HepG2 (cell line): ENCODE results near the gene PRRC1. TPM values are rescaled to one million over a fixed set of nuclear protein-coding genes. Genes with fewer than 3 reads are reported as not detected.
A peak's percentile ranks its signal among the peaks of the same experiment; 100 is the strongest.

ENCODE experiments used
- ATAC-seq: fragments of 200-7000 bp; cut with Tn5 transposase; 3 replicates; pipeline ENCODE4 v1.9.1; 2020; ENCODE audit warnings: mild to moderate bottlenecking, moderate library complexity
- BruUV-seq: library from RNA; stranded (reverse); fragments of 400-500 nt; replicated peaks from 2 replicates; lab custom pipeline; 2021; lab: Mats Ljungman, UMichigan
- CTCF ChIA-PET: fragments of 300-600 bp; formaldehyde crosslinking; extraction: SDS; loops from one replicate; lab custom pipeline; 2021; ENCODE audit warnings: low total read pairs, inconsistent platforms, low intra/inter-chr PET ratio; lab: Yijun Ruan, JAX
- POLR2A ChIA-PET: fragments of 350-600 bp; sonication (Branson Sonifier 250); formaldehyde crosslinking; loops from one replicate; lab custom pipeline; 2020; ENCODE audit warnings: antibody characterized with exemption, inconsistent platforms; lab: Yijun Ruan, JAX
- DNase-seq: peaks from one replicate; pipeline ENCODE4 v3.0.0-alpha.2; 2015; ENCODE audit warnings: low spot score
- FAIRE-seq: peaks from 3 replicates; lab custom pipeline; 2011; peaks lifted over from hg19 to GRCh38; lab: Jason Lieb, UNC
- H2AFZ ChIP-seq: one replicate; pipeline ENCODE4 v1.6.1; 2011; ENCODE audit warnings: low read length, inconsistent platforms
- H3K27ac ChIP-seq: fragments of 300-600 bp; 3 replicates; pipeline ENCODE4 v1.8.0; 2011; ENCODE audit warnings: mixed run types, mild to moderate bottlenecking, mixed read lengths, low read length, inconsistent platforms; ENCODE audit not compliant: insufficient read depth; ENCODE audit errors: extremely low read length
- H3K27me3 ChIP-seq, 2 experiments: fragments of 200-600 bp in 1 of 2; 2 replicates in 1 of 2; 3 replicates in 1 of 2; pipeline versions ENCODE4 v1.6.0 to v1.8.0; 2011; ENCODE audit warnings: low read length in 2 of 2, mild to moderate bottlenecking in 2 of 2, moderate library complexity in 2 of 2, inconsistent platforms in 1 of 2; ENCODE audit not compliant: insufficient read depth in 2 of 2, control insufficient read depth in 1 of 2
- H3K36me3 ChIP-seq, 2 experiments: fragments of 200-600 bp in 1 of 2; replicated peaks in 1 of 2; 2 replicates in 1 of 2; 3 replicates in 1 of 2; pipeline versions ENCODE4 v1.5.1 to v1.8.0; 2011; ENCODE audit warnings: low read length in 2 of 2, inconsistent platforms in 1 of 2; ENCODE audit not compliant: insufficient read depth in 2 of 2, control insufficient read depth in 1 of 2
- H3K4me1 ChIP-seq: 2 replicates; pipeline ENCODE4 v1.5.1; 2012; ENCODE audit warnings: low read length, inconsistent platforms; ENCODE audit not compliant: insufficient read depth
- H3K4me2 ChIP-seq: 2 replicates; pipeline ENCODE4 v1.6.0; 2011; ENCODE audit warnings: low read depth, low read length, inconsistent platforms
- H3K4me3 ChIP-seq, 3 experiments: fragments of 200-600 bp in 1 of 3; sonication (generic), shearing (Covaris generic) in 1 of 3; replicated peaks in 1 of 3; 2 replicates each; pipeline ENCODE4 v1.5.1; 2011 to 2016; ENCODE audit warnings: low read length in 3 of 3, inconsistent platforms in 2 of 3, low read depth in 2 of 3, mild to moderate bottlenecking in 2 of 3, control low read depth in 1 of 3, mixed read lengths in 1 of 3; ENCODE audit not compliant: insufficient read depth in 1 of 3
- H3K79me2 ChIP-seq: one replicate; pipeline ENCODE4 v1.6.1; 2011; ENCODE audit warnings: low read length, inconsistent platforms; ENCODE audit not compliant: insufficient read depth
- H3K9ac ChIP-seq: 2 replicates; pipeline ENCODE4 v1.6.0; 2011; ENCODE audit warnings: mild to moderate bottlenecking, low read depth, low read length, inconsistent platforms; ENCODE audit not compliant: insufficient read depth
- H3K9me3 ChIP-seq: 2 replicates; pipeline ENCODE4 v1.5.1; 2012; ENCODE audit warnings: mild to moderate bottlenecking, low read length
- H4K20me1 ChIP-seq: 2 replicates; pipeline ENCODE4 v1.6.0; 2011; ENCODE audit warnings: inconsistent platforms, mild to moderate bottlenecking, low read length, moderate library complexity; ENCODE audit not compliant: insufficient read depth
- CTCF ChIP-seq: sonication (generic); formaldehyde crosslinking; IDR thresholded peaks from 2 replicates; pipeline ENCODE4 v1.5.0; 2020; ENCODE audit warnings: mild to moderate bottlenecking, missing genetic modification reagents, moderate library complexity
- SMC3 ChIP-seq: IDR thresholded peaks from 2 replicates; pipeline ENCODE4 v1.6.1; 2011; ENCODE audit warnings: low read length, improper control_type of control experiment
- STAG1 ChIP-seq: sonication (generic); formaldehyde crosslinking; IDR thresholded peaks from 2 replicates; pipeline ENCODE4 v1.4.0; 2020; ENCODE audit warnings: missing genetic modification reagents
- TARDBP ChIP-seq: sonication (generic); formaldehyde crosslinking; IDR thresholded peaks from 2 replicates; pipeline ENCODE4 v1.8.0; 2022; ENCODE audit warnings: mild to moderate bottlenecking, missing genetic modification reagents
- U2AF1 ChIP-seq: fragments of 200-400 bp; formaldehyde crosslinking; optimal IDR thresholded peaks from 2 replicates; pipeline ENCODE3; 2017; ENCODE audit warnings: mild to moderate bottlenecking, low read depth, low read length
- YEATS2 ChIP-seq: sonication (generic); formaldehyde crosslinking; IDR thresholded peaks from 2 replicates; pipeline ENCODE4 v1.4.0; 2020; ENCODE audit warnings: missing genetic modification reagents, borderline replicate concordance
- ZBTB20 ChIP-seq: sonication (generic); formaldehyde crosslinking; IDR thresholded peaks from 2 replicates; pipeline ENCODE4 v1.8.1; 2023; ENCODE audit warnings: missing genetic modification reagents, low read depth, mild to moderate bottlenecking, borderline replicate concordance
- ZNF34 ChIP-seq: sonication (generic); formaldehyde crosslinking; IDR thresholded peaks from 2 replicates; pipeline ENCODE4 v1.4.0; 2020; ENCODE audit warnings: mild to moderate bottlenecking, missing genetic modification reagents, borderline replicate concordance
- ZNF350 ChIP-seq: sonication (generic); formaldehyde crosslinking; IDR thresholded peaks from 2 replicates; pipeline ENCODE4 v1.4.0; 2020; ENCODE audit warnings: mild to moderate bottlenecking, low read depth, missing genetic modification reagents, borderline replicate concordance
- ZNF383 ChIP-seq: sonication (generic); formaldehyde crosslinking; IDR thresholded peaks from 2 replicates; pipeline ENCODE4 v1.4.0; 2020; ENCODE audit warnings: missing genetic modification reagents, mild to moderate bottlenecking, borderline replicate concordance
- ZNF768 ChIP-seq: sonication (generic); formaldehyde crosslinking; IDR thresholded peaks from 2 replicates; pipeline ENCODE4 v1.4.0; 2020; ENCODE audit warnings: missing genetic modification reagents
- WGBS: methylation state at CpG from one replicate; pipeline ENCODE4 v1.1.6; 2017; ENCODE audit warnings: low lambda C conversion rate; 5-methylcytosine and 5-hydroxymethylcytosine counted together
- in situ Hi-C: cut with HindIII; loops from 2 replicates; pipeline ENCODE4 v1.10.0; 2017; ENCODE audit warnings: low pct_unique_long_range_greater_than_20kb; ENCODE audit not compliant: extremely low pct_ligation_motif_present
- intact Hi-C: fragments of 100-400 bp; cut with micrococcal nuclease; formaldehyde crosslinking; loops from one replicate; pipeline ENCODE4 v1.10.0; 2022; ENCODE audit not compliant: unreplicated experiment
- polyA plus RNA-seq, 8 experiments: library from polyadenylated mRNA; depleted of rRNA in 3 of 8; stranded (reverse) in 7 of 8; unstranded in 1 of 8; fragments of >200 nt; fragmentation: Illumina TruSeq in 4 of 8; extraction: Trizol in 4 of 8; gene quantifications; 2 replicates each; pipeline versions ENCODE4 v1.2.1 to v1.2.3, GENCODE V29; 2011 to 2016; ENCODE audit warnings: low read depth in 4 of 8, missing spikeins in 1 of 8, mixed read lengths in 1 of 8; ENCODE audit not compliant: insufficient read depth in 1 of 8
- total RNA-seq, 5 experiments: library from RNA; depleted of rRNA; stranded (reverse); fragments of >200 nt; fragmentation: Illumina TruSeq; extraction: Trizol; gene quantifications; 2 replicates each; pipeline ENCODE4 v1.2.3, GENCODE V29; 2016; ENCODE audit warnings: low read depth in 1 of 5
- TF ChIP-seq, protein P1 (sequence below): sonication (generic); formaldehyde crosslinking; IDR thresholded peaks from 2 replicates; pipeline ENCODE4 v1.4.0; 2020; ENCODE audit warnings: missing genetic modification reagents

The PRRC1 gene
- total and polyA plus RNA-seq, 2 of the 13 experiments (the other 11 are each of a cell fraction or from before 2014, with no cell fraction given): 48.5 to 51.9 TPM

DNA sequence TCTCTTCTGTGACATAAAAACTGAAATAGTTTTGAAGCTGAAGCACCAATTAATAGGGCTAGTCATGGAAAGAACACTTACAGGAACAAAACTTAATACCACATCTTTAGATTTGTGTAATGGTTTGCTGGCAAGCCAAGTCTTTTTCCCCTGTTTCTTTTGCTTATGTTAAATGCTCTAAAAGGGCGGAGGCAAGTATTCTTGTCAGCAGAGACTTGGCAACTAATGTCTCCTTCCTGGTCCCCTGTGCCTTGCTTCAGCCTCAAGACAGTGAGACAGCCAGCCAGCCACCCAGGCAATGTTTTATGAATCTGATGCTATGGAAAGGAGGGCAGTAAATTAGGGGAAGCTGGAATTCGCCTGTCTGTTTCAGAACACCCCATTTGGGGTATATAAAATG is 45.7 kb downstream of the PRRC1 start:
- H3K9ac ChIP-seq: no peak overlapping the region
- in situ Hi-C loops (loop anchor here (5.0 to 25.0 kb wide), 2 partner anchors 639 to 1524 kb away; partner anchors contain the start of gene ISOC1), intact Hi-C loops (loop anchor here (10.0 kb wide), 1 partner anchor 1112 kb away; no protein-coding TSS in a partner anchor)
- no peak overlapping the region for H2AFZ ChIP-seq
- CTCF ChIA-PET: no interaction called here
- no peak overlapping the region for H3K27ac ChIP-seq
- BruUV-seq: no TSS peak
- no peaks in the 10 kb centered on the region for H3K4me1 ChIP-seq
- DNase-seq (no peak), FAIRE-seq (no peak), ATAC-seq (no peak)
- H3K4me3 ChIP-seq: no peak overlapping the region
- no peaks in the 10 kb centered on the region for H3K36me3 ChIP-seq
- H3K9me3 ChIP-seq: no peaks in the 10 kb centered on the region
- peaks cover 0 to 3% of the 10 kb centered on the region in 2 experiments; a peak in 2 of 5 replicates for H3K27me3 ChIP-seq
- no peaks in the 10 kb centered on the region for H3K79me2 ChIP-seq
- H4K20me1 ChIP-seq: no peaks in the 10 kb centered on the region
- 0% methylated on average over 2 of the region's 2 CpGs for WGBS
- H3K4me2 ChIP-seq: no peak overlapping the region
- no peak for TF ChIP-seq ZNF350 (CRISPR knock-in tag)
- TF ChIP-seq ZNF383: no peak
- no peak for TF ChIP-seq ZBTB20
- TF ChIP-seq U2AF1: no peak
- POLR2A ChIA-PET: no interaction called here

- ChIA-PET CTCF (interaction anchor here (0.7 to 2.0 kb wide), 3 partner anchors 636 to 935 kb away, joined by 3 to 13 read pairs (median 4); no protein-coding TSS in a partner anchor), POLR2A (no interaction called here)
- H3K9ac ChIP-seq: no peak overlapping the region
- H3K9me3 ChIP-seq: no peaks in the 10 kb centered on the region
- ATAC-seq (peak; percentile 85), FAIRE-seq (peak; percentile 68), DNase-seq (peak; percentile 57)
- no peak overlapping the region for H3K4me3 ChIP-seq
- H3K27ac ChIP-seq: no peak overlapping the region
- peaks cover 0 to 3% of the 10 kb centered on the region in 2 experiments; a peak in 2 of 5 replicates for H3K27me3 ChIP-seq
- no peaks in the 10 kb centered on the region for H3K79me2 ChIP-seq
- intact Hi-C loops: loop anchor here (1.0 to 10.0 kb wide), 3 partner anchors 314 to 1111 kb away; no protein-coding TSS in a partner anchor
- no peaks in the 10 kb centered on the region for H3K36me3 ChIP-seq
- in situ Hi-C loops: loop anchor here (5.0 to 25.0 kb wide), 2 partner anchors 638 to 1523 kb away; partner anchors contain the start of gene ISOC1
- WGBS: 50% methylated on average over 2 of the region's 2 CpGs
- no peaks in the 10 kb centered on the region for H3K4me1 ChIP-seq
- no TSS peak for BruUV-seq
- no peak overlapping the region for H2AFZ ChIP-seq
- H4K20me1 ChIP-seq: no peaks in the 10 kb centered on the region
- H3K4me2 ChIP-seq: no peak overlapping the region
- no peak for TF ChIP-seq ZNF768 (CRISPR knock-in tag)
- TF ChIP-seq, protein P1, sequence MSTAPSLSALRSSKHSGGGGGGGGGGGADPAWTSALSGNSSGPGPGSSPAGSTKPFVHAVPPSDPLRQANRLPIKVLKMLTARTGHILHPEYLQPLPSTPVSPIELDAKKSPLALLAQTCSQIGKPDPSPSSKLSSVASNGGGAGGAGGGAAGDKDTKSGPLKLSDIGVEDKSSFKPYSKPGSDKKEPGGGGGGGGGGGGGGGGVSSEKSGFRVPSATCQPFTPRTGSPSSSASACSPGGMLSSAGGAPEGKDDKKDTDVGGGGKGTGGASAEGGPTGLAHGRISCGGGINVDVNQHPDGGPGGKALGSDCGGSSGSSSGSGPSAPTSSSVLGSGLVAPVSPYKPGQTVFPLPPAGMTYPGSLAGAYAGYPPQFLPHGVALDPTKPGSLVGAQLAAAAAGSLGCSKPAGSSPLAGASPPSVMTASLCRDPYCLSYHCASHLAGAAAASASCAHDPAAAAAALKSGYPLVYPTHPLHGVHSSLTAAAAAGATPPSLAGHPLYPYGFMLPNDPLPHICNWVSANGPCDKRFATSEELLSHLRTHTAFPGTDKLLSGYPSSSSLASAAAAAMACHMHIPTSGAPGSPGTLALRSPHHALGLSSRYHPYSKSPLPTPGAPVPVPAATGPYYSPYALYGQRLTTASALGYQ (CRISPR knock-in tag): no peak
- no peak for TF ChIP-seq YEATS2
- TF ChIP-seq CTCF (CRISPR knock-in tag): peak; percentile 80
- TF ChIP-seq STAG1 (CRISPR knock-in tag): peak; percentile 82
- no peak for TF ChIP-seq TARDBP
- TF ChIP-seq SMC3: 0 out of 2 replicates have a peak, but pooled peaks have one; percentile 37
- TF ChIP-seq ZNF34 (CRISPR knock-in tag): no peak
Measured at GRCh38 chr5:127564002-127564769, 46.7 kb downstream of the PRRC1 start.
